ENCODE data around the gene FECH.

Gene FECH

DNA sequence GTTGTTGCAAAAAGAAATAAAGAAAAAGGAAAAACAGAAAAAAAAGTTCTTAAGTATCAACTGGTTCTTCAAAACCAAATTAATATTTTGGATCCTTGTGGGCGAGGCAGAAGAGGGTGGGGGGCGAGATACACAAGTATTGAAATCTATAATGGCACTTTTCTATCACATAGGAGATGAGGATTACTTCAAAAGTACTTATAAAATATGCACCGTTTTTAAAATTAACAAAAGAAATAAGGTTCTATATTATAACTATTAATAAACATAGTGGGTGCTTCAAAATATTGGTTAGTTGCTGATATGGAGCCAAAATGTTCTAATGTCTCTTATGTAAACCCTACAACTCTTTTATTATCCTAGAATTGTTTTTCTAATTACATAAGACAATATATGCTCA is 2.1 kb downstream of the FECH start:
- CTCF ChIA-PET: interaction anchor here (1.0 to 2.1 kb wide), 2 partner anchors 8 to 22 kb away, joined by 5 to 6 read pairs; no protein-coding TSS in a partner anchor
- no peak overlapping the region for H3K4me3 ChIP-seq (ENCODE audit: low read depth, low read length)
- TF ChIP-seq, protein P1, sequence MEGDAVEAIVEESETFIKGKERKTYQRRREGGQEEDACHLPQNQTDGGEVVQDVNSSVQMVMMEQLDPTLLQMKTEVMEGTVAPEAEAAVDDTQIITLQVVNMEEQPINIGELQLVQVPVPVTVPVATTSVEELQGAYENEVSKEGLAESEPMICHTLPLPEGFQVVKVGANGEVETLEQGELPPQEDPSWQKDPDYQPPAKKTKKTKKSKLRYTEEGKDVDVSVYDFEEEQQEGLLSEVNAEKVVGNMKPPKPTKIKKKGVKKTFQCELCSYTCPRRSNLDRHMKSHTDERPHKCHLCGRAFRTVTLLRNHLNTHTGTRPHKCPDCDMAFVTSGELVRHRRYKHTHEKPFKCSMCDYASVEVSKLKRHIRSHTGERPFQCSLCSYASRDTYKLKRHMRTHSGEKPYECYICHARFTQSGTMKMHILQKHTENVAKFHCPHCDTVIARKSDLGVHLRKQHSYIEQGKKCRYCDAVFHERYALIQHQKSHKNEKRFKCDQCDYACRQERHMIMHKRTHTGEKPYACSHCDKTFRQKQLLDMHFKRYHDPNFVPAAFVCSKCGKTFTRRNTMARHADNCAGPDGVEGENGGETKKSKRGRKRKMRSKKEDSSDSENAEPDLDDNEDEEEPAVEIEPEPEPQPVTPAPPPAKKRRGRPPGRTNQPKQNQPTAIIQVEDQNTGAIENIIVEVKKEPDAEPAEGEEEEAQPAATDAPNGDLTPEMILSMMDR (IDR thresholded peaks at IDR 0.05; ENCODE audit: insufficient read depth, low read length, missing control alignments): no peak
- DNase-seq (ENCODE audit: low read depth, low spot score): no peak
- POLR2A ChIA-PET: no interaction called here

DNA sequence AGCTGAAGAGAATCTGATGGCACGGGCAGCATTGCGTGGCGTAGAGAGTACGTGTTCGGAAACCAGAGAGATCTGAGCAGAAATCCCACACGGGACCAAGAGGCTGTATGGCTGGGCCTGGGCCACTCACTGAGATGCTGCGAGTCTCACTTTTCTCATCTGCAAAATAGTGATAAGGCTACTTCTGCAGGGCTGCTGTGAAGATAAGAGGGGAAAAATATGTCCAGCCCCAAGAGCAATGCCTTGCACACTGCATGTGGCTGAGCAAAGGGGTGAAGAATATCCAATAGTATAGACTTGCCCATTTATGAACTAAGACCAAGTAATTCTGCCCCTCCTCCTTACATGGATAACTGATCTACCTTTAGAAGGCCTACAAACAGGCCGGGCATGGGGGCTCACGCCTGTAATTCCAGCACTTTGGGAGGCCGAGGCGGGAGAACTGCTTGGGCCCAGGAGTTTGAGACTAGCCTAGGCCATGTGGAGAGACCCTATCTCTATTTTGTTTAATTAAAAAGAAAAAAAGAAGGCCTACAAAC is 3.1 kb downstream of the FECH start:
- ChIA-PET CTCF (interaction anchor here (1.0 kb wide), 1 partner anchor 21 kb away, joined by 3 read pairs; no protein-coding TSS in a partner anchor), POLR2A (no interaction called here)
- H3K4me3 ChIP-seq (ENCODE audit: low read depth, low read length): no peak overlapping the region
- no peak for DNase-seq (ENCODE audit: low read depth, low spot score)
- TF ChIP-seq, protein P1 (IDR thresholded peaks at IDR 0.05; ENCODE audit: insufficient read depth, low read length, missing control alignments): no peak

DNA sequence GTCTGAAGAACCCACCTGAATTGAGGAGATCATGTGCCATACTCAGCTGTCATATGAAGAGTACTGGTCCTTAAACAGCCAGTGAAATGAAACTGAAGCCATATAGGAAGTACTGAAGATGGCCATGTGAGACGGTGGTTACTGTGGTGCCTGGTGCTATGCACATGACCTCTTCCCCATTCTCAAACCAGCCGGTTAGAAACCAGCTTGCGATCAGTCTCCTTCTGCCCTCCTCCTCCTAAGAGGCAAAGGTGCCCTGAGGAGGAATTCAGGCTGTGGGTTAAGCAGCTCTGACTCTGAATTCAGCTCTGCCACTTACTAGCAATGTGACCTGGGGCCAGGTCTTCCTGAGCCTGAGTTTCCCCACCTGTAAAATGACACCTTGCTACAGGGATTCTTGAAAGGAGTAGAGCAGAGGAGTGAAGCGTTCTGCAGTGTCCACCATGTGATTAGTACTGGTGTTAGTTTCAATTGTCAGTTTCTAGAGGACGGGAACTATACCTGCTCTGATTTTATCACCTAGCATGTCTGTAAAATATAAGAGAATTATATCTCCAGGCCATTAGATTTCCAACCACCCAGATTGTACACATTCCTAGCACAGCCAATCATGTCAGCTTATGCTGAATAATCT is 5.1 kb downstream of the FECH start:
- POLR2A ChIA-PET: no interaction called here
- TF ChIP-seq, protein P1 (IDR thresholded peaks at IDR 0.05; ENCODE audit: insufficient read depth, low read length, missing control alignments): no peak
- CTCF ChIA-PET: interaction anchor here (2.5 kb wide), 1 partner anchor 20 kb away, joined by 16 read pairs; no protein-coding TSS in a partner anchor
- DNase-seq (ENCODE audit: low read depth, low spot score): no peak
- no peak overlapping the region for H3K4me3 ChIP-seq (ENCODE audit: low read depth, low read length)

DNA sequence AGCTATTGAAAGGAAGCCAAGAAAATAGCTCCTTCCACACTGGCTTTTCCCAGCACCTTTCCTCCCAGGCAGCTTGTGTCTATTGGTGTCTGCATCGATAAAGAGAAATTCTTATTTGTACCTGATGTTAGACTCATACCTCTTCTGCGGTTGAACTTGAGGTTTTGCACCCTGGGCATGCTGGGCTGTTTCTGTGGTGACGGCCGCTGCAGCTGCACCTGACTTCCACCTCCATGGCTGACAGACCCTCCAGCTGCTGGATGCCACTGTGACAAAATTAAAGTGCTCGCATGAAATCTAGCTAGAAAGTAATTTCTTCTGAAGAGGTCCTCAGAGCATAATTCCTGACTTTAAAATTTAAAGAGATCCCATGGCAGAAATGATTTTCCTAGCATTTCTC is 6.6 kb downstream of the FECH start:
- ChIA-PET POLR2A (no interaction called here), CTCF (interaction anchor here (2.5 kb wide), 1 partner anchor 18 kb away, joined by 16 read pairs; no protein-coding TSS in a partner anchor)
- H3K4me3 ChIP-seq (ENCODE audit: low read depth, low read length): no peak overlapping the region
- TF ChIP-seq, protein P1 (IDR thresholded peaks at IDR 0.05; ENCODE audit: insufficient read depth, low read length, missing control alignments): no peak
- DNase-seq (ENCODE audit: low read depth, low spot score): no peak

DNA sequence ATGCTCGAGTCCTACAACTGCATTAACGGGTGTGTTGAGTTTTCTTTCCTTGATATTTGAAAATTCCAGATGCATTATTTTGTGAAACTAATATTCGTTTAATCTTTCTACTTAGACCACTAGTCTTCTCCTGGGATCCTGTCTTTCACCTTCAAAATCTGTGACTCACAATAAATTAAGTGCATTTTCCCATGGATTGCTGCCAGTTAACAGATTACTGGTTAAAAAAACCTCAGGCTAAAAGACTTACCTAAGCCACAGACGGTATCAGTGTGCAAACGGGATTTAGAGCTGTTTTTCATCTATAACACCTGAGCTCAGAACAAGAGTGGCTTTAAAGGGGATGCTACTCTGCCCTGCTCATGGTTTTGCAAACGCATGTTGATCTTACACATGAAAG is 10.2 kb downstream of the FECH start:
- DNase-seq (ENCODE audit: low read depth, low spot score): no peak
- TF ChIP-seq, protein P1 (IDR thresholded peaks at IDR 0.05; ENCODE audit: insufficient read depth, low read length, missing control alignments): no peak
- ChIA-PET CTCF (interaction anchor here (0.9 to 1.4 kb wide), 3 partner anchors 9 to 15 kb away, joined by 3 to 7 read pairs (median 6); no protein-coding TSS in a partner anchor), POLR2A (no interaction called here)
- no peak overlapping the region for H3K4me3 ChIP-seq (ENCODE audit: low read depth, low read length)

DNA sequence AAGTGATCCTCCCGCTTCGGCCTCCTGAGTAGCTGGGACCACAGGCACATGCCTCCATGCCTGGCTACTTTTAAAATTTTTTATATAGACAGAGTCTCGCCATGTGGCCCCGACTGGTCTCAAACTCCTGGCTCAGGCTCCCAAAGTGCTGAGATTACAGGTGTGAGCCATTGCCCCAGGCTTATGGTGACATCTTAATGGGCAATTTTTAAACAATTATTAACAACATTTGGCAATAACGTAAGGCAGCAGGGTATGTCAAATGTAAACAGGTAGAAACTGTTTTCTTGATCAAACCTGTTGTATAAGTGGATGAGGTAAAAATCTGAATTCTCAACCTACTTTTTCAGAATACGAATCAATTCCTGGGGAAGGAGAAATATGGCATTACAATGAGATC is 11.0 kb downstream of the FECH start:
- ChIA-PET CTCF (interaction anchor here (0.8 kb wide), 1 partner anchor 13 kb away, joined by 4 read pairs; no protein-coding TSS in a partner anchor), POLR2A (no interaction called here)
- TF ChIP-seq, protein P1 (IDR thresholded peaks at IDR 0.05; ENCODE audit: insufficient read depth, low read length, missing control alignments): no peak
- H3K4me3 ChIP-seq (ENCODE audit: low read depth, low read length): no peak overlapping the region
- DNase-seq (ENCODE audit: low read depth, low spot score): no peak
